ENCODE results near the gene RASGRF1. TPM values are rescaled to one million over a fixed set of nuclear protein-coding genes. Genes with fewer than 3 reads are reported as not detected.

The RASGRF1 gene
- total RNA-seq, 1 donor, result under 0.01 TPM

GRCh38 chr15:78910271-78910670 is 180.3 kb downstream of the RASGRF1 start:
- DNase-seq (ENCODE audit: insufficient read length, low spot score, missing footprints), result no peak
- Histone ChIP-seq H3K4me1 (ENCODE audit: insufficient read depth, low read length) (peaks cover 22% of the 10 kb centered on the region), H3K4me2 (ENCODE audit: insufficient read depth, low read length) (no peak overlapping the region), H3K27me3 (ENCODE audit: insufficient read depth, low read length) (no peaks in the 10 kb centered on the region), H3K36me3 (ENCODE audit: insufficient read depth, low read length) (peaks cover 82% of the 10 kb centered on the region), H3K79me2 (ENCODE audit: insufficient read depth, low read length) (peaks cover 43% of the 10 kb centered on the region), H4K20me1 (ENCODE audit: insufficient read depth, low read length) (peaks cover 53% of the 10 kb centered on the region), H3K9me3 (ENCODE audit: low read depth, low read length) (no peaks in the 10 kb centered on the region), H3K27ac (ENCODE audit: low read depth, low read length) (no peak overlapping the region), H3K4me3 (ENCODE audit: insufficient read depth, low read length) (no peak overlapping the region), H2AFZ (ENCODE audit: low read length) (no peak overlapping the region)
- TF ChIP-seq CTCF (IDR thresholded peaks at IDR 0.05; ENCODE audit: extremely low read depth, low read depth, low read length), result no peak

Other genes starting within 250 kb of the RASGRF1 start
- 446 and 456 TPM in 2 replicates for gene MORF4L1, start 217.9 kb downstream of the RASGRF1 start, total RNA-seq
- gene CTSH, start 145.7 kb downstream of the RASGRF1 start, total RNA-seq, result 4.7 and 8.8 TPM in 2 replicates
- not detected in 2 replicates for gene ANKRD34C, start 191.9 kb upstream of the RASGRF1 start, total RNA-seq
- gene TMED3, start 220.3 kb upstream of the RASGRF1 start, total RNA-seq, result 154 and 161 TPM in 2 replicates

Data from osteoblast (primary cell).